GM18909 (cell line): ENCODE data around the gene CARMIL1.
"Not testable (repeated sequence)": the region's sequence is repeated elsewhere in the genome, so short reads cannot be mapped to it uniquely, and the experiment has no call there.

ENCODE experiments used
- ATAC-seq: cut with Tn5 transposase; IDR thresholded peaks from one replicate; pipeline ENCODE4 v1.9.1; 2021; ENCODE audit warnings: mild to moderate bottlenecking; ENCODE audit not compliant: unreplicated experiment, poor library complexity

Gene CARMIL1

GRCh38 chr6:25586119-25586518 is 306.9 kb downstream of the CARMIL1 start:
- ATAC-seq = not testable (repeated sequence)

- no peak for ATAC-seq
Observed at GRCh38 chr6:25586927-25587326, 307.8 kb downstream of the CARMIL1 start.

GRCh38 chr6:25590986-25591385 is 311.8 kb downstream of the CARMIL1 start:
- no peak for ATAC-seq

GRCh38 chr6:25596928-25597818 is 318.0 kb downstream of the CARMIL1 start:
- ATAC-seq = no peak

- no peak for ATAC-seq
Observed at GRCh38 chr6:25599516-25600085, 320.4 kb downstream of the CARMIL1 start.

- no peak for ATAC-seq
Observed at GRCh38 chr6:25601800-25602673, 322.9 kb downstream of the CARMIL1 start.

GRCh38 chr6:25602674-25602982 is 323.5 kb downstream of the CARMIL1 start:
- ATAC-seq = no peak

GRCh38 chr6:25603251-25603650 is 324.1 kb downstream of the CARMIL1 start:
- ATAC-seq = no peak

- ATAC-seq = no peak
Observed at GRCh38 chr6:25606151-25606550, 327.0 kb downstream of the CARMIL1 start.

- no peak for ATAC-seq
Observed at GRCh38 chr6:25608558-25609174, 329.5 kb downstream of the CARMIL1 start.

GRCh38 chr6:25612666-25613065 is 333.5 kb downstream of the CARMIL1 start:
- ATAC-seq = no peak

GRCh38 chr6:25613415-25613814 is 334.2 kb downstream of the CARMIL1 start:
- no peak for ATAC-seq

- ATAC-seq = no peak
Observed at GRCh38 chr6:25614052-25614451, 334.9 kb downstream of the CARMIL1 start.

GRCh38 chr6:25615471-25615870 is 336.3 kb downstream of the CARMIL1 start:
- ATAC-seq = no peak

- ATAC-seq = no peak
Observed at GRCh38 chr6:25617997-25618396, 338.8 kb downstream of the CARMIL1 start.

GRCh38 chr6:25619217-25619616 is 340.0 kb downstream of the CARMIL1 start:
- no peak for ATAC-seq

- no peak for ATAC-seq
Observed at GRCh38 chr6:25620391-25620790, 341.2 kb downstream of the CARMIL1 start.

- ATAC-seq = no peak
Observed at GRCh38 chr6:25623065-25623464, 343.9 kb downstream of the CARMIL1 start.

- ATAC-seq = no peak
Observed at GRCh38 chr6:25623879-25624278, 344.7 kb downstream of the CARMIL1 start.

GRCh38 chr6:25627001-25627400 is 347.8 kb downstream of the CARMIL1 start:
- ATAC-seq = no peak
